T-helper 2 cell treated with Interferon-gamma antibody and Interleukin-4, amounts not matched to agents 100 ng/mL and 5 ng/mL, for 36 hours (primary cell): ENCODE results near the gene TMOD1. TPM values are rescaled to one million over a fixed set of nuclear protein-coding genes. Genes with fewer than 3 reads are reported as not detected.

ENCODE experiments used
- intact Hi-C: fragments of 100-400 bp; cut with micrococcal nuclease; formaldehyde crosslinking; loops from one replicate; pipeline ENCODE4 v1.15.1; 2023
- total RNA-seq: library from RNA; stranded (reverse); gene quantifications from 2 replicates; pipeline ENCODE4 v1.2.3, GENCODE V29; 2022

Gene TMOD1
- total RNA-seq, 1 donor from 2014 or later = 0.68 TPM

DNA sequence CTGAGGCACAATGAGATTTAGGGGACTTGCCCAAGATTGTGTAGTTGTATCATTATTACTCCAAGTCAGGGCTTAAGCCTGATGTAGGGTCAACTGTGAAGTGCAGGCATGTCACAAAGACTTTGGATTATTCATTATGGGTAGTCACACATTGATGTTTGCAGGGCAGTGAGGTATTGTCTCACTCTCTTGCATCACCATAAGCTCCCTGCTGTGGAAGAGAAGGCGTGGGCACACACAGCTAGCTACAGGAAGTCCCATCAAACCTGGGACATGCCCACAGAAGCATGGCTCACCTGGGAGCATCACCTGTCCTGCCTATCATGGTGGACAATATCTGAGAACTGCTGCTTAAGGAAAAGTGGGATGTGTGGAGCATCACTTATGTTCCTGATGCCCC is 42.1 kb downstream of the TMOD1 start:
- intact Hi-C loops = no loop called here

DNA sequence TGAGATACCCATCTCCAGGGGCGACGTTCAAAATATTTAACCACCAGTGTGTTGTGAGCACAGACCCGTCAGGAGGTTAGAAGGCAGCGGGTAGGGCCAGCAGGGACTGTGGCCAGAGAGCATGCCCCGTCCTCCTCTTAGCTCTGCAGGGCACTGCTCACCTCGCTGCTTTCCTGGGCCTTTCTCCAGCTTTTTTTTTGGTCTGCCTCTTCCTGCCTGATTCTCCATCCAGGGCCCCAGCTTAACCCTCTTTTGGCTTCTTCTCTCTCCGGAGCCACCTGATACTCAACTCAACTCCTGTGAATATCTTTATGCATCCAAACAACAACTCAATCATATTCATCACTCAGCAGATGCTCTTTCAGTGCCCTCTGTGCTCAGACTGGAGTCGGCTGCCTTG is 44.0 kb downstream of the TMOD1 start:
- intact Hi-C loops = no loop called here

DNA sequence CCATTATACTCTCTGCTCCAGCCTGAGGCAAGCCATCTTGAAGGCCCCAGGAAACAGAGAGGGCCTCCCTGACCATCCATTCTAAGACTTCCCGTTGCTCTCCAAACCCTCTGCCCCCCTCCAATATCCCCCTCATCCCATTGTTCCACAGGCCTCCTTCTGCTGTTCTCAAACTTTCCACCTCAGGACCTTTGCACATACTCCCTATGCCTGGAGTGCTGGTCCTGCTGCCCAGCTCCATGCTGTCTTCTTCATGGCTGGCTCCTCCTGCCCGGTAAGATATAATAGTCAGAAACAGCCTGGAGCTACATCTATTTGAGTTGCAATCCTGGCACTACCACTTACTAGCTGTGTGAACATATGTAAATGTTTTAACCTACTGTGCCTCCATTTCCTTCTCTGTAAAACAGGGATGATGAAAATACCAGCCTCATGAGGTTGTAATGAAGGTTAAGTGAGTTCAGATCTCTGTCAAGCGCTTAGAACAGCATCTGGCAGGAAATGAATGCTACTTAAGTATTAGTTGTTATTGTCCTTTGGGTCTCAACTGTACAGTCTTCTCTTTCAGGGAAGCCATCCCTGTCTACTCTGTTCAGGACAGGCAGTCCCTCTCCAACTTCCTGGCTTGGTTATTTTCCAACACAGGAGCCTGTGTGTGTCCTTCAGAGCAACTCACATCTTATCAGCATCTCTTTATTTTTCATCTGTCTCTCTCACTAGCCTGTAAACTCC is 45.8 kb downstream of the TMOD1 start:
- intact Hi-C loops = no loop called here

DNA sequence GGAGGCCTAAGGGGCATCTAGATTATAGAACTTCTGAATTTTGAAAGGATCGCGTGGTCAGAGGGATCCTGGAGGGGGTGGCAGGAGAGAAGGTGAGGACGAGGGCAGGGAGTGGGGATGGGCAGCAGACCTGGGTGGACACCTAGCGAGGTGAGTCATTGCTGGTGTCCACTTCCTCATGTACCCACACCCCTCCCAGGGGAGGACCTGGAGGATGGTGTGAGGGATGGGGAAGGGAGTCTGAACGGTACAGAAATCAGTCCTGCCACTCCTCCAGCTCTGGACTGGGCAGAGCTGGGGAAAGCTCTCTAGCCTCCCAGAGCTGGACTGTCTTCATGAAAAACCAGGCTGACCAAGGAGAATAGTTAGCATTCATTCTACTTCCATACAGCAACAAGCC is 46.9 kb downstream of the TMOD1 start:
- intact Hi-C loops = no loop called here

DNA sequence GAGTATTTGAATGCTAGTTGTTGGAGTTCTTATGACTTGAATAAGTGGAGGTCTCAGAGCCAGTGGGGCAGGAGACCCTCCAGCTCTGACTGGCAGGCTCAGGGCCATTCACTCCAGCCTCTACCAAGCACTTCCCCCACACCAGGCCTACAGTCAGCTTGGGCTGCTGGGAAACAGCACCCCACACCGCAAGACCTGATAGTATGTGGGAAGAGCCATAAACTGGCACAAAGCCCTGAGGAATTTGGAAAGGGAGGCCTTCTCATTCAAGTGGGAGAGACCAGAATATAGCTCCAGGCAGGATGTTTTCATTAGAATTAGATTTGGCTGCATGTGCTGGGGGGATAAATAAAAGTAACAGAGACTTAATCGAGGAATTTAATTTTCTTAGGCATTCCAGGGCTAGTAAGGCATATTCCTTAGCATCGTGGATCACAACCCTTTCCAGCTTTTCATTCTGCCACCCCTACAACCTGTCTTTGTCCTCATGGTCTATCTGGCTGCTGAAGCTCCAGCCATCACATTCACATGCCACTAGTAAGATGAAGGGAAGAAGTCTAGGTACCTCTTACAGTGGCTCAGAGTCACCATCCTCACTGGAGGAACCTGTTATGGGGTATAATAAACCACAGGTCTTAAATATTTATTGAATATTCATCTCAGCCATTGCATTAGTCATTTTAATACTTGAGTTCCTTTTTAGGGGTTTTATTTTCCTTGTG is 47.5 kb downstream of the TMOD1 start:
- intact Hi-C loops = no loop called here

DNA sequence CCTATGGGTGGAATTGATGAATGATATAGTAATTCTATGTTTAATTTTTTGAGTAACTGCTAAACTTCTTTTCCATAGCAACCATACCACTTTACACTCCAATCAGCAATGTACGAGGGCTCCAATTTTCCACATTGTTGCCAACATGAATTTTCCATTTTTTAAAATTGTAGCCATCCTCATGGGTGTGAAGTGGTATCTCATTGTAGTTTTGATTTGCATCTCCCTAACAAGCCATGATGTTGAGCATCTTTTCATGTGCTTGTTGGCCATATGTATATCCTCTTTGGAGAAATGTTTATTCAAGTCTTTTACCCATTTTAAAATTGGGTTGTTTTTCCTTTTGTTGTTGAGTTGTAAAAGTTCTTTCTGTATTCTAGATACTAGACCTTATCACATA is 48.9 kb downstream of the TMOD1 start:
- intact Hi-C loops = no loop called here

DNA sequence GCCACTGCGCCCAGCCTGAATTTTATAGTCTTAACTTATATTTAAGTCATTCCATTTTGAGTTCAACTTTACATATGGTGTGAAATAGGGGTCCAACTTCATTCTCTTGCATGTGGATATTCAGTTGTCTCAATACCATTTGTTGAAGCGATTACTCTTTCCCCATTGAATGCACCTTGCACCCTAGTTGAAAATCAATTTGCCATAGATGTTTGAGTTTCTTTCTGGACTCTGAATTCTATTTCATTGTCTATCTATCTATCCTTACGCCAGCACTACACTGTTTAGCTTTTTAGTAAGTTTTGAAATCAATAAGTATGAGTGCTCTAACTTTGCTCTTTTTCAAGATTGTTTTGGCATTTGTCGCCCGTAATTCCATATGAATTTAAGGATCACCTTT is 49.8 kb downstream of the TMOD1 start:
- intact Hi-C loops = no loop called here

DNA sequence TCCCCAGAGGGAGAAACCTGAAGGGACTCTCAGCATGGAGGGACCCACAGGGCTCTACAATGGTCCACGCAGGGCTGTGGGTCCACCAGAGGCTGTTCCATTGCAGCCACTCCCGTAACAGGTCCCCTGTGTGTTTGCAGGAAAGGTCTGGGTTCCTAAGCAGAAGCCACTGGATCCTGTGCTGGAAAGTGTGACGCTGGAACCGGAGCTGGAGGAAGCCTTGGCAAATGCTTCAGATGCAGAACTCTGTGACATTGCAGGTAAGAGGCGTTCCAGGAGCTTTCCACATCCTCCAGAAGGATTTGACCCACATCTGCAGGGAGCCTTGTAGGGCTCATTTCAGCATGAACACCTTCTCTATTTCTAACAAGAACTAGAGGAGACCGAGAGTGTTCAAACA is 51.7 kb downstream of the TMOD1 start:
- intact Hi-C loops = no loop called here

DNA sequence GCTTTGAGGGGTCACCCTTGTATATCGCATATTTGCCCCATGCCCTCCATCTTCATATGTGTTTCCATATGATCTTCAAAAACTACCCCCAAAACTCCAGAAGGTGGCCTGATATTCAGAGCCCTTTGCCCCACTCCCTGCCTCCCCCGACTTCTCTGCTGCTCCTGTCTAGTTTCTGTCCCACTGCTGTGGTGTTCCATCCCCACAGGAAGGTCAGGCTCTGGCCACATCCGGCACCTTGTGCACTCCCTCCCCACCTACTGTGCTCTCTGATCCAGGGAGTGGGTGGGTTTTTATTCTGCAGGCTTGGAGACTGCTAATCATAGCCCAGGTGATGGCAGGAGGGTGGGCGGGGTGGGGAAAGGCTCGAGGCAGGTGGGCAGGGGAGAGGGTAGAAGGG is 52.4 kb downstream of the TMOD1 start:
- intact Hi-C loops = no loop called here

DNA sequence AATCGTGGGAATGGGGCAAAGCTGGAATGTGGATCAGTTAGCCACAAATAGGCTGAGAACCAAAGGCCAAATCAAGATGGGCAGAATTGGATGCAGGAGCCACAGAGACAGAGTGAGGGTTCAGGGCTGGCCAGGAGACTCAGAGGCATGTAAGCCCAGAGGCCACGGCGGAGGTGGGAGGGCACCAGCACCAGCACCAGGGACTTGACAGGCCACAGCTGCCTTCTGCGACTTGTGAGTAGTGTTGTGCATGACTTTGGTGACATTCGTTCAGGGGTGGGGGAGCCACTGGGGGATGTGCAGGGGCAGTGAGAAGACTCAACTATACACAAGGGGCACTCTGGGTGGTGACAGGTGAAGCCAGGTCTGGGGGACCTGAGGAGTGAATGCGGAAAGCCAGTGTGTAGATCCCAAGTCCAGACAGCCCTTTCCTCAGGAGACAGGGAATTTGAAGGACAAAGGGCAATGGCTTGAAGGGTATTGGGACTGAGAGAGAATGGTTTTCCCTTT is 53.2 kb downstream of the TMOD1 start:
- intact Hi-C loops = no loop called here

DNA sequence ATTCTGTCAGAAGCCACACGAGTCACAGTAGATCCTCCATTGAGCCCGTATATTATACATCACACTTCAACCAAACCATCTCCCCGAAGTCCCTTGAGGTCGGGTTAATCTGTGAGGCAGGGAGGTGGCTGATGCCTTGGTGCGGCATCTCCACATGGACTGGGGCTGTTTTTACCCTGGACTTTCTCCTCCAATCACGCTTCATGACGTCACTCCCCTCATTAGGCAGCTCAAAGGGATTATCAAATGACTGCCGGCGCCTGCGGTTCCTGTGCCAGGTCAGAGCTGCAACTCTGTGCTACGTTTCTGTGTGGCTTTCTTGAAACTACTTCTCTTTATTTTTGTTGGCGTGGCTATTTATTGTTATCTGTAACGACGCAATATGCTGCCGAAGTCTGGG is 53.7 kb downstream of the TMOD1 start:
- intact Hi-C loops = no loop called here

DNA sequence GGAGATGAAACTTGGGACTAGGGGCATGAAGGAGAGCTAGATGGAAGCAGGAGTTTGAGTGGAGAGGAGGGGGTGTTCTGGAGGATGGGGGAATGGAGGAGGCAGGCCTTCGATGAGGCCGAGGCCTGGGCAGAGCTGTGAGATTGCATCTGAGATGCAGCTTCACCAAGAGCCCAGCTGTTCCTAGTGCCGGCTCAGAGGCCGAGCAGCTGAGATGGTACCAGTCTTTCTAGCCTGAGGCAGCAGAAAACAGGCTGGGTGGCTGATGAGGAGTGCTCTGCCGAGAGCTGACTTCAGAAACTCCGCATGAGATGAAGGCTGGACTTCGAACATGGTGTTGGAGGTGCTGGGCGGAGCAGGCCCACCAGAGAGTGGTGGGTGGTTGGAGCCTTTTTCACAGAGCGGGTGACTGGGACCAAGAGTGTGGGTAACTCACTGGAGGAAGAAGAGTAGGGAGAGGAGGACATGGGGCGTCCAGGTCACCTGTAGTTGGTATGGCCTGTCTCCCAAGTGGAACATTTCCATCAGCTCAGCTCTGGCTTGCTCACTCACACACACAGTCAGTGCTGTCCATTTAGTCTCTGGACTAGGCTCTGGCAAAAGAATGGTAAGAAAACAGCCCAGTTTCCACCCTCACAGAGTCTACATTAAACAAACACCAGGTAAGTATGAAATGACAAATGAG is 54.7 kb downstream of the TMOD1 start:
- intact Hi-C loops = no loop called here

DNA sequence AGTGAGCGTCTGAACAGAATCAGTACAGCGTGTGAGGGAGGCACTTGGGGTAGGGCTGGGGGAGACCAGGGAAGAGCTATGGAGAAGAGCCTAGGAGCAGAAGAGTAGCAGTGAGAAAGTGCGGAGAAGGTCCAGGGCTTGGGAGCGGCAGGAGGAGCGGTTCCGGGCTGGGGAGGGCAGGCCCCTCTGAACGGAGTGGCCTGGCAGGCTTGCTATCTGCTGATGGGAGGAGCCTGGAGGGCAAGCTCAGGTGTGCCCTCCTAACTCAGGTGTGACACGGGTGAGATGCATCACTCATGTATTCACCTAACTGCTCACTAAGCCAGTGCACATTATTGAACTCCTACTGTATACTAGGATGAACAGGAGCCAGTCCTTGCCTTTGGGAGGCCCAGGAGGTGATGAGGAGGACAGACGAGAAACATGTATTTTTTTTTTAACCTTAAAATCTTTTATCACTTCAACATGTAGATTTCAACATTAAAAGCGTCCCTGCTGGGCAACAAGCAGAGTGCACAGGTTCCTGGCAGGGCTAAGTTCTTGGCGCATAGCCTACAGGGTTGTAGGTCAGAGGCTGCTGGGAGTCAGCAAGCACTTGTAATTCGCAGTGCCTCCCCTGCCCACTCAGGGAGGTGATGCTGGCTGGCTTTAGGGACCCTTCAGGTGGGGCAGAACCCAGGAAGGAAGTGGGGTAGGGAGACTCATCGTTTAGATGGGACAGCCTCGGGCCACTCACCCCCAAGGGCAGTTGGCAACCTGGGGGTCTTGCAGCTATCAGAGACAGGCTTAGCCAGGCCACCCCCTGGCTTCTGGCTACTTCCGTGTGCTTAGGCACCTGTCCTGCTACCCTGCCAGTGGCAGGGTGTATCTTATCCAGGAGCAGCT is 55.5 kb downstream of the TMOD1 start:
- intact Hi-C loops = no loop called here

DNA sequence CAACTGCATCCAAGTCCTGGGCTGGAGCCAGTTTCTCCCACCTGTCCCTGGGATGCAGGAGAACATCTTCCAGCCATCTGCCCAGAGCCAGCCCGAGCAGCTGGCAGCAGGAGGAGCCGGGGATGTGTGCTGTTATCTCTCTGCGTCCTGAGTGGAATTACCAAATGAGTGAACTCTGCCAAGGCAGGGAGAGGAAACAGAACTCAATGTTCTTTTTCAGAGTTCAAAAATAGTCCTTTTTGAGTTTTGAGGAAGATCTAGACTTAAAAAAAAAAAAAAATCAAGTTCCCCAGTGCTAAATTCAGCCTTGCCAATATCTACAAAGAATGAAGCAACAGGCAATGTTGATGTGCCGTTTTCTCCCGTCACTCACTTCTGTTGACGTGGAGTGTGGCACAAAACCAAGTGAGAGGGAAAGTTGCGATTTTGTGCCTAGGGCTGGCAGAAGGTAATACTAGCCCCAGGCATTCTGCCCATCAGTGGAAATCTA is 56.2 kb downstream of the TMOD1 start:
- intact Hi-C loops = no loop called here

DNA sequence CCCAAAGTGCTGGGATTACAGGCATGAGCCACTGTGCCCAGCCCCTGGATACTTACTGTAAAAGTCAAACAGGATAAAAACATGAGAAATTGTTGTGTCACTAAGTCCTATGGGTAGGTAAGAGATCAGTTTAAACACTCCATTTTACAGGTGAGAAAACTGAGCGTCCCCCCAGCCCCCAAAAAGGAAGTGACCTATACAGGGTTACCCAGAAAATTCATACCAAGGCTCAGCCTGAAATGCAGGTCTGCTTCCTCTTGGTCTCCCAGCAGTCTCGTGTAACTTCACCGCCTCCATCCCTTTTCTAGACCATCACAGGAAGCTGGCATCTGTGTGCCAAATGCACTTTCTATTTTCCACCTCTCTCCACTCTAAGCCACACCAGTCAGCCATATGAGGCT is 57.2 kb downstream of the TMOD1 start:
- intact Hi-C loops = no loop called here

DNA sequence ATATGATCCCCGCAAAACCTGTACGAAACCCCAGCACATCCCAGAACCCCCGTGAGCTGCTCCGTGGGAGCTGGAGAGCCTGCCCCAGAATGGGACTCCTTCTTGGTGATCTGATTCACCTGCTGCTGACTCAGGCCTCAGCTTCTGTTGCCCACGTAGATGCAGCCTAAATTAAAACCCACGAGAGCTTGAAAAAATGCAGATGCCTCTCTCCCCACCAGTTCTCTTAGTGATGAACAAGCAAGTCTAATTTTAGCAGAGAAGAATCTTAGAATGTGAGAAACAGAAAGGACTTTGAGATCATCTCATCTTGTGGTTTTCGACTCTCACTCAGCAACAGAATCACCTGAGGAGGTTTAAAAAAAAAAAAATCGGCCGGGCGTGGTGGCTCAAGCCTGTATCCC is 57.6 kb downstream of the TMOD1 start:
- intact Hi-C loops = no loop called here

DNA sequence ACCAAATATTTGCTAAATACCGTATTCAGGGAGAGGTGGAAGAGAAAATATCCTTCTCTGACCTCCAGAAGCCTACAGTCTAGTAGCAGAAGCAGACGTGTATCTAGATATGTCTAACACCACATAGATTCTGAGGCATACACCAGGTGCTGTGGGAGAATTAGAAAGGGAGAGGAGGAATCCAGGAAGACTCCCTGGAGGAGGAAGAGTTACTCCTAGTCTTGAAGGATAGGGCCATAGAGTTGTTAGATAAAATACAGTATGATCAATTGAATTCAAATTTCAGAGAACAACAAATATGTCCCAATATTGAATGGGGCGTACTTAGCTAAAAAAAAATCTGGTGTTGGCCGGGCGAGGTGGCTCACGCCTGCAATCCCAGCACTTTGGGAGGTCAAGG is 58.7 kb downstream of the TMOD1 start:
- intact Hi-C loops = no loop called here

DNA sequence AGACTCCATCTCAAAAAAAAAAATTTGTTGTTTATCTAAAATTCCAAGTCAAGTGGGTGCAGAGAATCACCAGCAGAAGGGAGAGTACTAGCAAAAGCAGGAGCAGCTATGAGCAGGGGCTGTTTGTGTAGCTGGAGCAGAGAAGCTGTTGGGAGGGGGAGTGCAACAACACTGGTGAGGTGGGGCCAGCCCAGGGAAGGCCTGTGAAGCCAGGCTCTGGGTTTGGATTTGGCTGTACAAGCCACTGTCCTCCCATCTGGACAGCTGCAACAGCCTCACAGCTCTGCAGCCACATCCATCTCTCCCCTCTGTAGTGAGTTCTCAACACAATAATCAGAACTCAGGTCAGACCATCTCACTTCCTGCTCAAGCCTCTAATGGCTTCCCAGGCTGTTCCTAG is 59.4 kb downstream of the TMOD1 start:
- intact Hi-C loops = no loop called here

DNA sequence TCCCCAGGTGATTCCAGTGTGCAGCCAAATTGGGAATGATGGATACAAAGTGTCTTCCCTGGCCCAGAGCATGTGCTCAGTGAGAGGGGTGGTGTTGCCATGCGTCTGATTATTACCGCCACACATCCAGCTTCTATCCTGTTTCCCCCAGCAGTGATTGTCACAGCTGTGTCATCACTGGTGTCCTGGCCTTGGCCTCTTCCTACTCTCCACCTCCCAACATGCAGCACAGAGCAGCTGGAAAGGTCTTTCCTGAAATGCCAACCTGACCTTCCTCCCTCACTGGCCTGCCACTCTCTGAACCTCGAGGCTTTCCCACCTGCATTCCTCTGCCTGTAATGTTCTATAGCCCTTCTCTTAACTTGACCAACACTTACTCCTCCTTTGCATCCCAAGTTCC is 60.0 kb downstream of the TMOD1 start:
- intact Hi-C loops = no loop called here

DNA sequence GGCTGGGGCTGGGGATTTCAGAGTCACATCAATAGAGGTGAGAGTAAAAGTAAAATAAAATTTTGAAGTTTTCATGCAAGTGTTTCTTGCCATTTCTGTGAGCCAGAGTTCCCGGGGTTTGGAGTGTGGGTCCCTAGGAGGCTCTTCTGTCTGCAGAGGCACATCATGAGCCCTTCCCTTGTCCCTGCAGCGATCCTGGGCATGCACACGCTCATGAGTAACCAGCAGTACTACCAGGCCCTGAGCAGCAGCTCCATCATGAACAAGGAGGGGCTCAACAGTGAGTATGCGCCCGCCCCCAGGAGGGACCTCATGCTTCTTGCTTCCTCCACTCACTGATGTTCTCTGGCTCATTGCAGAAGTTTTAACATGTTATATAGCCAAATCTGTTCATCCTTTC is 61.1 kb downstream of the TMOD1 start:
- intact Hi-C loops = no loop called here

DNA sequence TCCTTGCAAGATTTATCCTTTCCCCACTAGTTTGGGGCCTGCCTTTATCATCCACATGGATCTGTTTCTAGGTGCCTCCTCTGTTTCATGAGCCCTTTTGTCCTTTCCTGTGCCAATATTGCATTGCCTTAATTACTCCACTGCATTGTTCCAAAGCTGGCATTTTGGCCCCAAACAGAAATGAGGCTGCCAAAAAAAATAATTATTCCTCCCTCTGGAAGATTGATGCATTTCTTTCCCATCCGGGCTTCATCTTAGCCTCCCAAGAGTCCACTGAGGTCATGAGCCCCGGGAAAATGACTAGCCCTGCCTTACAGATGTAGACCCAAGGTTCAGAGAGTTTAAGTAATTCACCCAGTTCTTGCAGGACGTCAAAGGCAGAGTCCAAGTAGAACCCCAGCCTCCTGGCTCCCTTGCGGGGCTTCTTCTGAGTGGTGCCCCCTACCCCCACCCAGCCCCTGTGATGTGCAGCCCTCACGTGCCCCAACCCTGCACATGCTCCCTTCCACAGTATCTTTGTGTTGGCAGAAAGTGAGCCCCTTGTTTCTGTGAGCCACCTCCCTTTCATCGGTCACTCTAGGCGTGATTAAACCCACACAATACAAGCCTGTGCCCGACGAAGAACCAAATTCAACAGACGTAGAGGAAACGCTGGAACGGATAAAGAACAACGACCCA is 62.1 kb downstream of the TMOD1 start:
- intact Hi-C loops = no loop called here
